Neural cell (in vitro differentiated cells): ENCODE results near the gene SPON2.

Experiments used
- CTCF ChIP-seq: fragments of 450-650 bp; IDR thresholded peaks from 2 replicates; pipeline ENCODE4 v1.5.1; 2014; ENCODE audit warnings: antibody characterized with exemption, mild to moderate bottlenecking, moderate library complexity; ENCODE audit not compliant: poor library complexity, severe bottlenecking
- EP300 ChIP-seq: fragments of 450-650 bp; conservative IDR thresholded peaks from 2 replicates; pipeline ENCODE4 v1.6.1; 2014; ENCODE audit warnings: antibody characterized with exemption, mild to moderate bottlenecking, moderate library complexity; ENCODE audit not compliant: poor library complexity, severe bottlenecking
- EZH2 ChIP-seq: fragments of 200-600, 300-800 bp; shearing (Covaris generic), sonication (generic); IDR thresholded peaks from 2 replicates; pipeline ENCODE4 v1.6.1; 2014; ENCODE audit warnings: antibody characterized with exemption, low read length, borderline replicate concordance, mild to moderate bottlenecking; ENCODE audit not compliant: insufficient read depth, poor library complexity, severe bottlenecking
- POLR2AphosphoS5 ChIP-seq: IDR thresholded peaks from 2 replicates; pipeline ENCODE4 v1.6.1; 2012
- RAD21 ChIP-seq: fragments of 450-650 bp; conservative IDR thresholded peaks from 2 replicates; pipeline ENCODE4 v1.6.1; 2014; ENCODE audit warnings: antibody characterized with exemption, mild to moderate bottlenecking, moderate library complexity
- REST ChIP-seq: IDR thresholded peaks from 2 replicates; pipeline ENCODE4 v1.6.1; 2012; ENCODE audit warnings: borderline replicate concordance
- SMC3 ChIP-seq: fragments of 450-650 bp; conservative IDR thresholded peaks from 2 replicates; pipeline ENCODE4 v1.6.1; 2014; ENCODE audit warnings: antibody characterized with exemption, mild to moderate bottlenecking, moderate library complexity; ENCODE audit not compliant: poor library complexity
- TAF1 ChIP-seq: IDR thresholded peaks from 2 replicates; pipeline ENCODE4 v1.6.1; 2012; ENCODE audit warnings: low read depth

- TF ChIP-seq CTCF (no peak), POLR2AphosphoS5 (no peak), EZH2 (no peak), SMC3 (no peak), TAF1 (no peak), EP300 (no peak), RAD21 (no peak), REST (no peak)
Measured at GRCh38 chr4:1164956-1165545, 7.3 kb downstream of the SPON2 start.
